Measurements from ENCODE around the gene SEL1L. TPM values are rescaled to one million over a fixed set of nuclear protein-coding genes. Genes with fewer than 3 reads are reported as not detected.

Gene SEL1L
- total RNA-seq, 1 donor from 2014 or later: 140 TPM

DNA sequence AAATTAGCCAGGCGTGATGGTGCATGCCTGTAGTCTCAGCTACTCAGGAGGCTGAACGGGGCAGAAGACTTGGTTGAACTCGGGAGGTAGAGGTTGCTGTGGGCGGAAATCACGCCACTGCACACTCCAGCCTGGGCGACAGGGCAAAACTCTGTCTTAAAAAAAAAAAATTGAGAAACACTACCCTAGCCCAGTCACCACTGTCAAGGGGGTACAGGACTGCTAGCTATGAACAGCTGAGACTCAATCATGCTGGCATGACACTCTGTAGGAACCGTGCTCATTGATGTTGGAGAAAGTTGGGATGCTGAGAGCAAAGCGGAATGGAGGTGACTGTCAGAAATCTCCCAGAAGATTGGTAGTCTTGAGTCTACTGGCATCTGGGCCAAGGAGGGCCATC, 75.3 kb downstream of the SEL1L start:
- Mint-ChIP-seq H3K4me3 (ENCODE audit: unreplicated experiment) (no peak overlapping the region), H3K27me3 (ENCODE audit: unreplicated experiment) (peaks cover 15% of the 10 kb centered on the region), H3K36me3 (ENCODE audit: unreplicated experiment) (no peaks in the 10 kb centered on the region), H3K27ac (ENCODE audit: unreplicated experiment) (no peak overlapping the region), H3K4me1 (ENCODE audit: unreplicated experiment) (no peaks in the 10 kb centered on the region), H3K9me3 (ENCODE audit: unreplicated experiment) (no peaks in the 10 kb centered on the region)
- DNase-seq (ENCODE audit: extremely low spot score, unreplicated experiment): no peak
- TF ChIP-seq, protein P1, sequence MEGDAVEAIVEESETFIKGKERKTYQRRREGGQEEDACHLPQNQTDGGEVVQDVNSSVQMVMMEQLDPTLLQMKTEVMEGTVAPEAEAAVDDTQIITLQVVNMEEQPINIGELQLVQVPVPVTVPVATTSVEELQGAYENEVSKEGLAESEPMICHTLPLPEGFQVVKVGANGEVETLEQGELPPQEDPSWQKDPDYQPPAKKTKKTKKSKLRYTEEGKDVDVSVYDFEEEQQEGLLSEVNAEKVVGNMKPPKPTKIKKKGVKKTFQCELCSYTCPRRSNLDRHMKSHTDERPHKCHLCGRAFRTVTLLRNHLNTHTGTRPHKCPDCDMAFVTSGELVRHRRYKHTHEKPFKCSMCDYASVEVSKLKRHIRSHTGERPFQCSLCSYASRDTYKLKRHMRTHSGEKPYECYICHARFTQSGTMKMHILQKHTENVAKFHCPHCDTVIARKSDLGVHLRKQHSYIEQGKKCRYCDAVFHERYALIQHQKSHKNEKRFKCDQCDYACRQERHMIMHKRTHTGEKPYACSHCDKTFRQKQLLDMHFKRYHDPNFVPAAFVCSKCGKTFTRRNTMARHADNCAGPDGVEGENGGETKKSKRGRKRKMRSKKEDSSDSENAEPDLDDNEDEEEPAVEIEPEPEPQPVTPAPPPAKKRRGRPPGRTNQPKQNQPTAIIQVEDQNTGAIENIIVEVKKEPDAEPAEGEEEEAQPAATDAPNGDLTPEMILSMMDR (IDR thresholded peaks at IDR 0.05): no peak

DNA sequence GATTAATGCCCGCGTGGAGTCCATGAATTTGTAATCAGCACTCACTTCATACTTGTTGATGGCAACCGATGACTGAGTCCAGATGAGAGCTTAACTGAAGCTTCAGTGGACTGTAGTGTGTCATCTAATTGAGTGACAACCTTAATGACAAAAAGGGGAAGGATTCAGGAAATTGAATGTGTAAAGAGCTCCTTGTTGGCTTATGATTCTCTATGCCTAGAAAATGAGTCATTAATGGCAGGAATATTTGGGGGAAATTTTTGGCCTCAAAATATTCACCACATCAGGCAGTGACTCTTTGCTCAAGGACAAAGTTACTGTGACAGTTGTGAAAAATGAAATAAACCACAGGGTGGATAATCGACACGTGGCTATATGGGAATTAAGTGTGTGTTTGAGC, 78.3 kb downstream of the SEL1L start:
- no peak for DNase-seq (ENCODE audit: extremely low spot score, unreplicated experiment)
- H3K27ac Mint-ChIP-seq (ENCODE audit: unreplicated experiment): no peak overlapping the region
- peaks cover 22% of the 10 kb centered on the region for H3K27me3 Mint-ChIP-seq (ENCODE audit: unreplicated experiment)
- TF ChIP-seq, protein P1 (IDR thresholded peaks at IDR 0.05): no peak
- H3K36me3 Mint-ChIP-seq (ENCODE audit: unreplicated experiment): no peaks in the 10 kb centered on the region
- H3K9me3 Mint-ChIP-seq (ENCODE audit: unreplicated experiment): no peaks in the 10 kb centered on the region
- peaks cover 4% of the 10 kb centered on the region for H3K4me1 Mint-ChIP-seq (ENCODE audit: unreplicated experiment)
- no peak overlapping the region for H3K4me3 Mint-ChIP-seq (ENCODE audit: unreplicated experiment)

DNA sequence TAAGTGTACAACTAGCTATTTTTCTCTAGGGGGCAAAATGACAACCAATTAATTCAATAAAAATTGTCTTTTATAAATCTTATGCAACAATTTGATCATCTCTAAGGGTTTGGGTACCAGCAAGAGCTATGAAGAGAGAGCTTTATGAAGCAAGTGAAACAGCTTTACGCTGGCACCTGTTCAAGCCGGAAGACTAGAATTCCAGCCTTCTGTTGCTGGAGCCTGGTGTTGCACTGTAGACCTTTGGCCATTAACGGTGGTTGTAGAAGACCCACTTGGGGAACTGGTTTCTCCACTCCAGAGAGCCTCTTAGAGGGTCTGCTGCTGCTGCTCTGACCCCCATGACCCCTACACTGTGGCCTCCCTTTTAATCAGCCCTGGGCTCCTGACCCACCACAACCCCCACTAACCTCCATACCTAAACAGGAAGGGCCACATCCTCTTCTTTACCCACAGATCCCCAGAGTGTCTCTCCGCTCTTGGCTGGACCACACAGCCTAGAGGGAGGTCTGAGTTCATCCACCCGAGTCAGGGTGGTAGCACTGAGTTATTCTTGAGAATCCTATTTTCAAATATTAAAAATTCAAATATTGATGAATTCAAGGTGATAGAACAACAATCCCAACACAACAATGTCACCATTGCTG, 79.0 kb downstream of the SEL1L start:
- H3K4me3 Mint-ChIP-seq (ENCODE audit: unreplicated experiment): no peak overlapping the region
- TF ChIP-seq, protein P1 (IDR thresholded peaks at IDR 0.05): no peak
- H3K9me3 Mint-ChIP-seq (ENCODE audit: unreplicated experiment): no peaks in the 10 kb centered on the region
- H3K27me3 Mint-ChIP-seq (ENCODE audit: unreplicated experiment): peaks cover 27% of the 10 kb centered on the region
- no peak overlapping the region for H3K27ac Mint-ChIP-seq (ENCODE audit: unreplicated experiment)
- peaks cover 4% of the 10 kb centered on the region for H3K4me1 Mint-ChIP-seq (ENCODE audit: unreplicated experiment)
- DNase-seq (ENCODE audit: extremely low spot score, unreplicated experiment): no peak
- H3K36me3 Mint-ChIP-seq (ENCODE audit: unreplicated experiment): no peaks in the 10 kb centered on the region

DNA sequence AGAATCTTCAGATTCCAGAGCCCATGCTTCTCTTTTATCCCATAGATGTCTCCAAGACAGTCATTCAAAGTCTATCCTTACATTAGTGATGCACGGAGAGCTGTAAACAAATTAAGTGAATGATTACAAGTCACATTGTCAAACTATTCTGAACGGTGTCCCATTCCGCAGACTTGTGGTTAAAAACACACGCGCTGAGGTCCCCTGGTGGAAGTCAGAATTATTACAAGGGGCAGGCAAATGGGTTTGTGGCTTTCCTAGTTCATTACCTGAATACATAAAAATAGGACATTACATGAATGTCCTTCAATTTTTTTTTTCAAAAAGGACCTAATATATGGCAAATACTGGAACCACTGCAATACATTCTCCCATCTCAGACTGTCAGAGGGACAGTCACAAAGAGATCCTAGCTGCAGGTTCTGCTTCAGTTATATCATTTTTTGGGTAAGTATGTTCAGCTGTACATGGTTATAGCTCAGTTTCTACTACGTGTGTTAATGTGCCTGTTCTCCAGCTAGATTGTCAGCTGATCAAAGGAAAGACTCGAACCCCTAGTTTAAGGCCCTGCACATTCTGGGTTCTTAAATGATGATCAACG, 80.4 kb downstream of the SEL1L start:
- no peak overlapping the region for H3K27ac Mint-ChIP-seq (ENCODE audit: unreplicated experiment)
- H3K4me1 Mint-ChIP-seq (ENCODE audit: unreplicated experiment): peaks cover 4% of the 10 kb centered on the region
- no peak for DNase-seq (ENCODE audit: extremely low spot score, unreplicated experiment)
- no peak overlapping the region for H3K4me3 Mint-ChIP-seq (ENCODE audit: unreplicated experiment)
- H3K9me3 Mint-ChIP-seq (ENCODE audit: unreplicated experiment): no peaks in the 10 kb centered on the region
- H3K27me3 Mint-ChIP-seq (ENCODE audit: unreplicated experiment): peaks cover 33% of the 10 kb centered on the region
- TF ChIP-seq, protein P1 (IDR thresholded peaks at IDR 0.05): peak; percentile 84
- H3K36me3 Mint-ChIP-seq (ENCODE audit: unreplicated experiment): no peaks in the 10 kb centered on the region

DNA sequence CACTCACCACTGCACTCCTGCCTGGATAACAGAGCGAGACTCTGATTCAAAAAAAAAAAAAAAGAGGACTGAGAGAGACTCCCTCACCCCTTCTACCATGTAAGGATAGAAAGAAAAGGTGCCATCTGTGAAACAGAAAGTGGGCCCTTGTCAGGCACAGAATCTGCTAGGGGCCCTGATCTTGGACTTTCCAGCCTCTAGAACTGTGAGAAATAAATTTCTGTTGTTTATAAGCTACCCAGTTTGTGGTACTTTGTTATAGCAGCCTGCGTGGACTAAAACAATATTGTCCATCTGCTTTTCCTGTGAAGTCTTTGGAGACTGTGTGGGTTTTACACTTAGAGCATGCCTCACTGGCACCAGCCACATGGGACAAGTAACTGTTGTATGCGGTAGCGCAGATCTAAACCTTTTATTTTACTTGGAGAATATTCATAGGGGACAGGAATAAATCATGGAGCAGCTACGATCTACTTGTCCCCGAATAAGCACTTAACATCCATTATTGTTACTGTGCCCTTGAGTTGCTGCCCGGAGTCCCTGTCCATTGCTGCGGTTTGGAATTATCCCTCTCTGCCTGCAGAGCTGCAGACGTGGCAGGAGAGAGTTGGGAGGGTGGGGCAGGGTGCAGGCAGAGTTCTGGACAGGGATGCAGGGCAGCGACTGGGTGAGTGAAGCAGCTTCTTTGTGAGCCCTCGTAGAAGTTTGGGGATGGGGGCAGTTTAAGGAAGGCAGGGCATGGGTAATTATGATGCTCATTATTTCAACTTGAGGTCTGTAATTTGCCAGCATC, 81.1 kb downstream of the SEL1L start:
- Mint-ChIP-seq H3K4me3 (ENCODE audit: unreplicated experiment) (no peak overlapping the region), H3K36me3 (ENCODE audit: unreplicated experiment) (no peaks in the 10 kb centered on the region), H3K4me1 (ENCODE audit: unreplicated experiment) (peaks cover 4% of the 10 kb centered on the region), H3K27ac (ENCODE audit: unreplicated experiment) (no peak overlapping the region), H3K27me3 (ENCODE audit: unreplicated experiment) (peaks cover 35% of the 10 kb centered on the region), H3K9me3 (ENCODE audit: unreplicated experiment) (no peaks in the 10 kb centered on the region)
- TF ChIP-seq, protein P1 (IDR thresholded peaks at IDR 0.05): no peak
- DNase-seq (ENCODE audit: extremely low spot score, unreplicated experiment): no peak
